Subcutaneous adipose tissue (tissue), 4 donors: ENCODE results near the gene GAR1. TPM values are rescaled to one million over a fixed set of nuclear protein-coding genes. Genes with fewer than 3 reads are reported as not detected.

Experiments
- total RNA-seq, 4 donors: library from RNA; depleted of rRNA; stranded (reverse); fragments of >200 nt; gene quantifications; one replicate each; pipeline ENCODE4 v1.1.0, GENCODE V29; 2016
- TF ChIP-seq, protein P1 (sequence below): fragments of 450-650 bp; IDR thresholded peaks from one replicate; pipeline ENCODE4 v1.5.1; 2016; ENCODE audit warnings: low read depth, mild to moderate bottlenecking, control low read depth, antibody characterized with exemption, moderate library complexity

Gene GAR1
- total RNA-seq, 4 donors from 2014 or later, result 3.4 to 8.3 (median 5.0) TPM

- TF ChIP-seq, protein P1, sequence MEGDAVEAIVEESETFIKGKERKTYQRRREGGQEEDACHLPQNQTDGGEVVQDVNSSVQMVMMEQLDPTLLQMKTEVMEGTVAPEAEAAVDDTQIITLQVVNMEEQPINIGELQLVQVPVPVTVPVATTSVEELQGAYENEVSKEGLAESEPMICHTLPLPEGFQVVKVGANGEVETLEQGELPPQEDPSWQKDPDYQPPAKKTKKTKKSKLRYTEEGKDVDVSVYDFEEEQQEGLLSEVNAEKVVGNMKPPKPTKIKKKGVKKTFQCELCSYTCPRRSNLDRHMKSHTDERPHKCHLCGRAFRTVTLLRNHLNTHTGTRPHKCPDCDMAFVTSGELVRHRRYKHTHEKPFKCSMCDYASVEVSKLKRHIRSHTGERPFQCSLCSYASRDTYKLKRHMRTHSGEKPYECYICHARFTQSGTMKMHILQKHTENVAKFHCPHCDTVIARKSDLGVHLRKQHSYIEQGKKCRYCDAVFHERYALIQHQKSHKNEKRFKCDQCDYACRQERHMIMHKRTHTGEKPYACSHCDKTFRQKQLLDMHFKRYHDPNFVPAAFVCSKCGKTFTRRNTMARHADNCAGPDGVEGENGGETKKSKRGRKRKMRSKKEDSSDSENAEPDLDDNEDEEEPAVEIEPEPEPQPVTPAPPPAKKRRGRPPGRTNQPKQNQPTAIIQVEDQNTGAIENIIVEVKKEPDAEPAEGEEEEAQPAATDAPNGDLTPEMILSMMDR, result no peak
Observed at GRCh38 chr4:109872065-109872464, 56.5 kb downstream of the GAR1 start.

GRCh38 chr4:109872950-109873656 lies 57.5 kb downstream of the GAR1 start:
- TF ChIP-seq, protein P1, result no peak

- TF ChIP-seq, protein P1, result no peak
Observed at GRCh38 chr4:109873791-109874514, 58.4 kb downstream of the GAR1 start.

Other genes starting within 250 kb of the GAR1 start
- gene CASP6, start 112.3 kb upstream of the GAR1 start, total RNA-seq, result 10 to 100 TPM in 3 of 4 donors, 1 to 10 TPM in 1; 7.3 to 30.0 (median 24.1) TPM
- gene PLA2G12A, start 85.7 kb upstream of the GAR1 start, total RNA-seq, result 10 to 100 TPM; 19.0 to 48.9 (median 24.6) TPM
- 10 to 100 TPM; 13.4 to 37.7 (median 20.9) TPM for gene CFI, start 13.8 kb upstream of the GAR1 start, total RNA-seq
- under 1 TPM in 3 of 4 donors, not detected in 1; 0.34 to 0.65 (median 0.44) TPM for gene RRH, start 12.2 kb downstream of the GAR1 start, total RNA-seq
- under 1 TPM; 0.16 to 0.22 (median 0.18) TPM for gene LRIT3, start 32.3 kb downstream of the GAR1 start, total RNA-seq
- not detected for gene EGF, start 97.1 kb downstream of the GAR1 start, total RNA-seq